Neural cell (in vitro differentiated cells): ENCODE results near the gene MYBL2. TPM values are rescaled to one million over a fixed set of nuclear protein-coding genes. Genes with fewer than 3 reads are reported as not detected.

ENCODE experiments used
- H2AFZ ChIP-seq: fragments of 200-600, 300-800 bp; sonication (generic), shearing (Covaris generic); 2 replicates; pipeline ENCODE4 v1.6.0; 2014; ENCODE audit warnings: low read depth, mild to moderate bottlenecking, antibody characterized with exemption, low read length, moderate library complexity
- H3F3A ChIP-seq: fragments of 200-600 bp; shearing (Covaris generic); 2 replicates; pipeline ENCODE4 v1.6.1; 2016; ENCODE audit warnings: mild to moderate bottlenecking, moderate library complexity, mixed read lengths, antibody characterized with exemption, low read length; ENCODE audit not compliant: insufficient read depth, poor library complexity, severe bottlenecking
- H3K27ac ChIP-seq: fragments of 200-600, 300-800 bp; sonication (generic), shearing (Covaris generic); 2 replicates; pipeline ENCODE4 v1.5.1; 2014; ENCODE audit warnings: mild to moderate bottlenecking, low read length, moderate library complexity
- H3K27me3 ChIP-seq: fragments of 300-800, 200-600 bp; sonication (generic), shearing (Covaris generic); 2 replicates; pipeline ENCODE4 v1.6.0; 2014; ENCODE audit warnings: mild to moderate bottlenecking, low read depth, low read length, moderate library complexity; ENCODE audit not compliant: insufficient read depth
- H3K36me3 ChIP-seq: fragments of 300-800, 200-600 bp; sonication (generic), shearing (Covaris generic); 2 replicates; pipeline ENCODE4 v1.5.1; 2014; ENCODE audit warnings: mild to moderate bottlenecking, antibody characterized with exemption, low read length, moderate library complexity; ENCODE audit not compliant: insufficient read depth
- H3K4me2 ChIP-seq: fragments of 300-800, 200-600 bp; sonication (generic), shearing (Covaris generic); 2 replicates; pipeline ENCODE4 v1.6.0; 2014; ENCODE audit warnings: mild to moderate bottlenecking, low read length
- H3K4me3 ChIP-seq: fragments of 300-800, 200-600 bp; sonication (generic), shearing (Covaris generic); 2 replicates; pipeline ENCODE4 v1.5.1; 2014; ENCODE audit warnings: mild to moderate bottlenecking, low read length, moderate library complexity
- H3K79me2 ChIP-seq: fragments of 200-600 bp; shearing (Covaris generic); replicated peaks from 2 replicates; pipeline ENCODE4 v1.6.0; 2014; ENCODE audit warnings: mild to moderate bottlenecking, low read length, moderate library complexity; ENCODE audit not compliant: insufficient read depth
- H3K9ac ChIP-seq: fragments of 300-800, 200-600 bp; sonication (generic), shearing (Covaris generic); 2 replicates; pipeline ENCODE4 v1.6.1; 2016; ENCODE audit warnings: mild to moderate bottlenecking, low read length, mixed read lengths
- H3K9me2 ChIP-seq: fragments of 200-600 bp; shearing (Covaris generic); 2 replicates; pipeline ENCODE4 v1.6.1; 2016; ENCODE audit warnings: mild to moderate bottlenecking, low read length, mixed read lengths; ENCODE audit not compliant: insufficient read depth
- H3K9me3 ChIP-seq: fragments of 200-600, 300-800 bp; sonication (generic), shearing (Covaris generic); 2 replicates; pipeline ENCODE4 v1.6.1; 2016; ENCODE audit warnings: mild to moderate bottlenecking, mixed run types, low read length, moderate library complexity, mixed read lengths
- H4K20me1 ChIP-seq: fragments of 200-600 bp; shearing (Covaris generic); 2 replicates; pipeline ENCODE4 v1.6.1; 2016; ENCODE audit warnings: mild to moderate bottlenecking, mixed run types; ENCODE audit not compliant: insufficient read depth
- CTCF ChIP-seq: fragments of 450-650 bp; IDR thresholded peaks from 2 replicates; pipeline ENCODE4 v1.5.1; 2014; ENCODE audit warnings: antibody characterized with exemption, mild to moderate bottlenecking, moderate library complexity; ENCODE audit not compliant: poor library complexity, severe bottlenecking
- EP300 ChIP-seq: fragments of 450-650 bp; conservative IDR thresholded peaks from 2 replicates; pipeline ENCODE4 v1.6.1; 2014; ENCODE audit warnings: antibody characterized with exemption, mild to moderate bottlenecking, moderate library complexity; ENCODE audit not compliant: poor library complexity, severe bottlenecking
- EZH2 ChIP-seq: fragments of 200-600, 300-800 bp; shearing (Covaris generic), sonication (generic); IDR thresholded peaks from 2 replicates; pipeline ENCODE4 v1.6.1; 2014; ENCODE audit warnings: antibody characterized with exemption, low read length, borderline replicate concordance, mild to moderate bottlenecking; ENCODE audit not compliant: insufficient read depth, poor library complexity, severe bottlenecking
- MXI1 ChIP-seq: fragments of 450-650 bp; conservative IDR thresholded peaks from 2 replicates; pipeline ENCODE4 v1.6.1; 2014; ENCODE audit warnings: antibody characterized with exemption, mild to moderate bottlenecking; ENCODE audit not compliant: poor library complexity, severe bottlenecking
- POLR2AphosphoS5 ChIP-seq: IDR thresholded peaks from 2 replicates; pipeline ENCODE4 v1.6.1; 2012
- RAD21 ChIP-seq: fragments of 450-650 bp; conservative IDR thresholded peaks from 2 replicates; pipeline ENCODE4 v1.6.1; 2014; ENCODE audit warnings: antibody characterized with exemption, mild to moderate bottlenecking, moderate library complexity
- REST ChIP-seq: IDR thresholded peaks from 2 replicates; pipeline ENCODE4 v1.6.1; 2012; ENCODE audit warnings: borderline replicate concordance
- SMC3 ChIP-seq: fragments of 450-650 bp; conservative IDR thresholded peaks from 2 replicates; pipeline ENCODE4 v1.6.1; 2014; ENCODE audit warnings: antibody characterized with exemption, mild to moderate bottlenecking, moderate library complexity; ENCODE audit not compliant: poor library complexity
- TAF1 ChIP-seq: IDR thresholded peaks from 2 replicates; pipeline ENCODE4 v1.6.1; 2012; ENCODE audit warnings: low read depth
- polyA plus RNA-seq: library from polyadenylated mRNA; depleted of rRNA; stranded (reverse); fragments of >200 nt; gene quantifications from 2 replicates; pipeline ENCODE4 v1.2.3, GENCODE V29; 2014

MYBL2 gene
- polyA plus RNA-seq, 1 donor from 2014 or later, result not detected

GRCh38 chr20:43750774-43751166 is 83.9 kb downstream of the MYBL2 start:
- no peak overlapping the region for H2AFZ ChIP-seq
- no peak overlapping the region for H3K4me3 ChIP-seq
- H3K4me2 ChIP-seq, result no peak overlapping the region
- H3K9me3 ChIP-seq, result no peaks in the 10 kb centered on the region
- no peaks in the 10 kb centered on the region for H3K79me2 ChIP-seq
- H3K27ac ChIP-seq, result no peak overlapping the region
- H4K20me1 ChIP-seq, result no peaks in the 10 kb centered on the region
- no peaks in the 10 kb centered on the region for H3K36me3 ChIP-seq
- H3K9me2 ChIP-seq, result no peaks in the 10 kb centered on the region
- H3K9ac ChIP-seq, result no peak overlapping the region
- H3K27me3 ChIP-seq, result no peaks in the 10 kb centered on the region
- no peak for TF ChIP-seq TAF1
- TF ChIP-seq SMC3, result no peak
- no peak for TF ChIP-seq EZH2
- TF ChIP-seq CTCF, result no peak
- TF ChIP-seq RAD21, result no peak
- TF ChIP-seq POLR2AphosphoS5, result no peak
- TF ChIP-seq REST, result no peak
- TF ChIP-seq EP300, result no peak
- TF ChIP-seq MXI1, result no peak
- H3F3A ChIP-seq, result no peaks in the 10 kb centered on the region

GRCh38 chr20:43751167-43752050 is 84.5 kb downstream of the MYBL2 start:
- H3K4me2 ChIP-seq, result no peak overlapping the region
- no peaks in the 10 kb centered on the region for H4K20me1 ChIP-seq
- no peak overlapping the region for H3K9ac ChIP-seq
- H3K27me3 ChIP-seq, result no peaks in the 10 kb centered on the region
- no peaks in the 10 kb centered on the region for H3K36me3 ChIP-seq
- TF ChIP-seq RAD21, result no peak
- TF ChIP-seq SMC3, result no peak
- TF ChIP-seq TAF1, result no peak
- TF ChIP-seq MXI1, result no peak
- TF ChIP-seq EZH2, result no peak
- no peak for TF ChIP-seq EP300
- TF ChIP-seq CTCF, result no peak
- TF ChIP-seq REST, result no peak
- no peak for TF ChIP-seq POLR2AphosphoS5
- no peak overlapping the region for H3K4me3 ChIP-seq
- no peaks in the 10 kb centered on the region for H3K9me3 ChIP-seq
- no peak overlapping the region for H3K27ac ChIP-seq
- no peak overlapping the region for H2AFZ ChIP-seq
- no peaks in the 10 kb centered on the region for H3F3A ChIP-seq
- no peaks in the 10 kb centered on the region for H3K79me2 ChIP-seq
- H3K9me2 ChIP-seq, result no peaks in the 10 kb centered on the region
